ENCODE measurements around the gene CBS.
"Not testable (repeated sequence)": the region's sequence is repeated elsewhere in the genome, so short reads cannot be mapped to it uniquely, and the experiment has no call there.

Gene CBS

GRCh38 chr21:43023175-43023574, 52.5 kb downstream of the CBS start:
- no peak for DNase-seq

GRCh38 chr21:43021756-43022600, 53.7 kb downstream of the CBS start:
- no peak for DNase-seq

GRCh38 chr21:43021191-43021590, 54.4 kb downstream of the CBS start:
- DNase-seq: no peak

GRCh38 chr21:43020771-43021170, 54.9 kb downstream of the CBS start:
- DNase-seq: no peak

- DNase-seq: no peak
Measured at GRCh38 chr21:43020177-43020576, 55.5 kb downstream of the CBS start.

GRCh38 chr21:43018519-43018918, 57.1 kb downstream of the CBS start:
- no peak for DNase-seq

GRCh38 chr21:43016728-43017127, 58.9 kb downstream of the CBS start:
- DNase-seq: no peak

- no peak for DNase-seq
Measured at GRCh38 chr21:43015906-43016540, 59.6 kb downstream of the CBS start.

- DNase-seq: no peak
Measured at GRCh38 chr21:43012596-43012995, 63.0 kb downstream of the CBS start.

GRCh38 chr21:43006874-43007208, 68.8 kb downstream of the CBS start:
- no peak for DNase-seq

GRCh38 chr21:43006051-43006873, 69.4 kb downstream of the CBS start:
- DNase-seq: not testable (repeated sequence)

- DNase-seq: no peak
Measured at GRCh38 chr21:43005635-43006034, 70.0 kb downstream of the CBS start.

- DNase-seq: no peak
Measured at GRCh38 chr21:43004926-43005325, 70.7 kb downstream of the CBS start.
